IgD-negative memory B cell (primary cell): ENCODE results near the gene TRDN. TPM values are rescaled to one million over a fixed set of nuclear protein-coding genes. Genes with fewer than 3 reads are reported as not detected.
"Not testable (repeated sequence)": the region's sequence is repeated elsewhere in the genome, so short reads cannot be mapped to it uniquely, and the experiment has no call there.

Experiments used
- H3K27ac Mint-ChIP-seq, 3 donors: one replicate each; pipeline ENCODE4 v1.8.0; 2020 to 2022; ENCODE audit warnings: mild to moderate bottlenecking in 3 of 3, mixed read lengths in 3 of 3, moderate library complexity in 1 of 3
- H3K27me3 Mint-ChIP-seq: one replicate; pipeline ENCODE4 v1.8.0; 2021; ENCODE audit warnings: mixed read lengths
- H3K36me3 Mint-ChIP-seq: one replicate; pipeline ENCODE4 v1.8.0; 2020; ENCODE audit warnings: mild to moderate bottlenecking, mixed read lengths
- H3K4me1 Mint-ChIP-seq, 3 donors: one replicate each; pipeline ENCODE4 v1.8.0; 2020 to 2022; ENCODE audit warnings: mixed read lengths in 3 of 3, mild to moderate bottlenecking in 1 of 3
- H3K4me3 Mint-ChIP-seq, 4 donors: one replicate each; pipeline ENCODE4 v1.8.0; 2020 to 2022; ENCODE audit warnings: mild to moderate bottlenecking in 4 of 4, mixed read lengths in 4 of 4, moderate library complexity in 3 of 4
- H3K9me3 Mint-ChIP-seq, 3 donors: one replicate each; pipeline ENCODE4 v1.8.0; 2020 to 2021; ENCODE audit warnings: mixed read lengths in 3 of 3, mild to moderate bottlenecking in 1 of 3
- polyA plus RNA-seq: library from polyadenylated mRNA; unstranded; fragments of 300-500 nt; fragmentation: Illumina TruSeq; gene quantifications from one replicate; pipeline ENCODE4 v1.2.3, GENCODE V29; 2021

Gene TRDN
- polyA plus RNA-seq, 1 donor from 2014 or later, result not detected

GRCh38 chr6:123316733-123317323, 319.9 kb downstream of the TRDN start:
- H3K27me3 Mint-ChIP-seq, result no peaks in the 10 kb centered on the region
- peaks cover 0 to 10% (median 5%) of the 10 kb centered on the region in 3 donors for H3K9me3 Mint-ChIP-seq
- no peaks in the 10 kb centered on the region for H3K36me3 Mint-ChIP-seq
- no peak overlapping the region for H3K4me3 Mint-ChIP-seq
- no peak overlapping the region for H3K27ac Mint-ChIP-seq
- no peaks in the 10 kb centered on the region for H3K4me1 Mint-ChIP-seq

- H3K27me3 Mint-ChIP-seq, H3K4me1 Mint-ChIP-seq, H3K9me3 Mint-ChIP-seq, H3K27ac Mint-ChIP-seq, H3K4me3 Mint-ChIP-seq, H3K36me3 Mint-ChIP-seq: not testable (repeated sequence)
Measured at GRCh38 chr6:123314459-123314858, 322.3 kb downstream of the TRDN start.

- Mint-ChIP-seq H3K4me1 (no peaks in the 10 kb centered on the region), H3K27ac (no peak overlapping the region), H3K27me3 (peaks cover 1% of the 10 kb centered on the region), H3K9me3 (peaks cover 0 to 5% (median under 1%) of the 10 kb centered on the region in 3 donors), H3K4me3 (no peak overlapping the region), H3K36me3 (no peaks in the 10 kb centered on the region)
Measured at GRCh38 chr6:123309130-123309529, 327.6 kb downstream of the TRDN start.

GRCh38 chr6:123306334-123306733, 330.4 kb downstream of the TRDN start:
- no peaks in the 10 kb centered on the region for H3K4me1 Mint-ChIP-seq
- H3K4me3 Mint-ChIP-seq, result no peak overlapping the region
- peaks cover 1% of the 10 kb centered on the region for H3K27me3 Mint-ChIP-seq
- no peaks in the 10 kb centered on the region for H3K9me3 Mint-ChIP-seq
- no peak overlapping the region for H3K27ac Mint-ChIP-seq
- H3K36me3 Mint-ChIP-seq, result no peaks in the 10 kb centered on the region

GRCh38 chr6:123295672-123296071, 341.1 kb downstream of the TRDN start:
- H3K4me3 Mint-ChIP-seq, result no peak overlapping the region
- H3K9me3 Mint-ChIP-seq, result peaks cover 0 to 1% (median 0%) of the 10 kb centered on the region in 3 donors
- H3K27me3 Mint-ChIP-seq, result no peaks in the 10 kb centered on the region
- H3K36me3 Mint-ChIP-seq, result no peaks in the 10 kb centered on the region
- H3K27ac Mint-ChIP-seq, result no peak overlapping the region
- no peaks in the 10 kb centered on the region for H3K4me1 Mint-ChIP-seq

GRCh38 chr6:123295181-123295580, 341.6 kb downstream of the TRDN start:
- Mint-ChIP-seq H3K27me3 (no peaks in the 10 kb centered on the region), H3K4me3 (no peak overlapping the region), H3K4me1 (no peaks in the 10 kb centered on the region), H3K27ac (no peak overlapping the region), H3K9me3 (peaks cover 0 to 1% (median 0%) of the 10 kb centered on the region in 3 donors), H3K36me3 (no peaks in the 10 kb centered on the region)

GRCh38 chr6:123288649-123289048, 348.1 kb downstream of the TRDN start:
- Mint-ChIP-seq H3K36me3 (no peaks in the 10 kb centered on the region), H3K4me1 (no peaks in the 10 kb centered on the region), H3K27me3 (no peaks in the 10 kb centered on the region), H3K4me3 (no peak overlapping the region), H3K27ac (no peak overlapping the region), H3K9me3 (peaks cover 0 to 8% (median 2%) of the 10 kb centered on the region in 3 donors)

GRCh38 chr6:123276546-123276980, 360.2 kb downstream of the TRDN start:
- Mint-ChIP-seq H3K9me3 (no peaks in the 10 kb centered on the region), H3K36me3 (no peaks in the 10 kb centered on the region), H3K4me3 (no peak overlapping the region), H3K27ac (no peak overlapping the region), H3K27me3 (no peaks in the 10 kb centered on the region), H3K4me1 (no peaks in the 10 kb centered on the region)

- H3K4me1 Mint-ChIP-seq, result no peaks in the 10 kb centered on the region
- H3K9me3 Mint-ChIP-seq, result peaks cover 1 to 4% (median 3%) of the 10 kb centered on the region in 3 donors
- no peak overlapping the region for H3K4me3 Mint-ChIP-seq
- H3K36me3 Mint-ChIP-seq, result no peaks in the 10 kb centered on the region
- H3K27me3 Mint-ChIP-seq, result no peaks in the 10 kb centered on the region
- no peak overlapping the region for H3K27ac Mint-ChIP-seq
Measured at GRCh38 chr6:123263981-123264380, 372.8 kb downstream of the TRDN start.

GRCh38 chr6:123240626-123241025, 396.1 kb downstream of the TRDN start:
- Mint-ChIP-seq H3K9me3 (peaks cover 2 to 6% (median 4%) of the 10 kb centered on the region in 3 donors), H3K27me3 (no peaks in the 10 kb centered on the region), H3K4me3 (no peak overlapping the region), H3K27ac (no peak overlapping the region), H3K36me3 (no peaks in the 10 kb centered on the region), H3K4me1 (peaks cover 0 to 1% (median 0%) of the 10 kb centered on the region in 3 donors)

GRCh38 chr6:123233336-123233735, 403.4 kb downstream of the TRDN start:
- Mint-ChIP-seq H3K36me3 (no peaks in the 10 kb centered on the region), H3K4me3 (no peak overlapping the region), H3K27me3 (no peaks in the 10 kb centered on the region), H3K9me3 (peaks cover 0 to 1% (median 0%) of the 10 kb centered on the region in 3 donors), H3K27ac (no peak overlapping the region), H3K4me1 (no peaks in the 10 kb centered on the region)

- not testable (repeated sequence) for H3K27me3 Mint-ChIP-seq, H3K4me3 Mint-ChIP-seq, H3K4me1 Mint-ChIP-seq, H3K36me3 Mint-ChIP-seq, H3K9me3 Mint-ChIP-seq, H3K27ac Mint-ChIP-seq
Measured at GRCh38 chr6:123227789-123228188, 409.0 kb downstream of the TRDN start.

- Mint-ChIP-seq H3K27me3 (no peaks in the 10 kb centered on the region), H3K36me3 (no peaks in the 10 kb centered on the region), H3K27ac (no peak overlapping the region), H3K4me3 (no peak overlapping the region), H3K4me1 (no peaks in the 10 kb centered on the region), H3K9me3 (no peaks in the 10 kb centered on the region)
Measured at GRCh38 chr6:123226398-123226797, 410.4 kb downstream of the TRDN start.

GRCh38 chr6:123224077-123224476, 412.7 kb downstream of the TRDN start:
- H3K27me3 Mint-ChIP-seq, result no peaks in the 10 kb centered on the region
- H3K36me3 Mint-ChIP-seq, result no peaks in the 10 kb centered on the region
- H3K27ac Mint-ChIP-seq, result no peak overlapping the region
- peaks cover 0 to 2% (median 0%) of the 10 kb centered on the region in 3 donors for H3K9me3 Mint-ChIP-seq
- no peaks in the 10 kb centered on the region for H3K4me1 Mint-ChIP-seq
- H3K4me3 Mint-ChIP-seq, result no peak overlapping the region

GRCh38 chr6:123223461-123223860, 413.3 kb downstream of the TRDN start:
- Mint-ChIP-seq H3K27me3 (no peaks in the 10 kb centered on the region), H3K27ac (no peak overlapping the region), H3K4me3 (no peak overlapping the region), H3K36me3 (no peaks in the 10 kb centered on the region), H3K4me1 (no peaks in the 10 kb centered on the region), H3K9me3 (peaks cover 0 to 2% (median under 1%) of the 10 kb centered on the region in 3 donors)

- Mint-ChIP-seq H3K4me1 (no peaks in the 10 kb centered on the region), H3K9me3 (peaks cover 2 to 6% (median 4%) of the 10 kb centered on the region in 3 donors), H3K36me3 (no peaks in the 10 kb centered on the region), H3K27me3 (no peaks in the 10 kb centered on the region), H3K27ac (no peak overlapping the region), H3K4me3 (no peak overlapping the region)
Measured at GRCh38 chr6:123215211-123215610, 421.5 kb downstream of the TRDN start.
